ENCODE measurements around the gene FBXL17.

Gene FBXL17

GRCh38 chr5:108201721-108202120 lies 180.2 kb downstream of the FBXL17 start:
- DNase-seq (ENCODE audit: insufficient read length, low spot score) (no peak), FAIRE-seq (no peak)
- peak; percentile 15 for TF ChIP-seq CTCF (IDR thresholded peaks at IDR 0.05; ENCODE audit: insufficient read depth, missing control alignments)

DNA sequence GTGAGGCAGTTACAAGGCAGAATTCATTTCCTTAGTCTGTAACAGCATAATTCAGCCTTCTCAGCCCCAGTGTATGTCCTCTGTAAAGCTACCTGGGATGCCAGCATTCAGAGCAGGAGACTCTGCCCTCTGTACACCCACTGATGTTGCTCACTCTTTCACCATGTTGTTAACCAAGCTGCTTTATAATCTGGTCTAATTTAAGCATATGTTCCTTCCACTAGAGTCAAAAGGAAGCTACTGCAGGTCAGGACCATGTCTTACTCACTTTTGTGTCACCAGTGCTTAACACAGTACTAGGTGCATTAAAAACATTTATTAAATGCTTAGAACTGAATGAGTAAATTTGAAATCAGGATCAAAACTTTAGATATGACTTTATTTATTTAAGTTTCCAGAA lies 185.6 kb downstream of the FBXL17 start:
- FAIRE-seq, result peak; percentile 63
- no peak for TF ChIP-seq CTCF (IDR thresholded peaks at IDR 0.05; ENCODE audit: insufficient read depth, missing control alignments)
- DNase-seq (ENCODE audit: insufficient read length, low spot score), result no peak

GRCh38 chr5:108193021-108193795 lies 188.7 kb downstream of the FBXL17 start:
- FAIRE-seq, result peak; percentile 64
- no peak for TF ChIP-seq CTCF (IDR thresholded peaks at IDR 0.05; ENCODE audit: insufficient read depth, missing control alignments)
- peak; percentile 17 for DNase-seq (ENCODE audit: insufficient read length, low spot score)

DNA sequence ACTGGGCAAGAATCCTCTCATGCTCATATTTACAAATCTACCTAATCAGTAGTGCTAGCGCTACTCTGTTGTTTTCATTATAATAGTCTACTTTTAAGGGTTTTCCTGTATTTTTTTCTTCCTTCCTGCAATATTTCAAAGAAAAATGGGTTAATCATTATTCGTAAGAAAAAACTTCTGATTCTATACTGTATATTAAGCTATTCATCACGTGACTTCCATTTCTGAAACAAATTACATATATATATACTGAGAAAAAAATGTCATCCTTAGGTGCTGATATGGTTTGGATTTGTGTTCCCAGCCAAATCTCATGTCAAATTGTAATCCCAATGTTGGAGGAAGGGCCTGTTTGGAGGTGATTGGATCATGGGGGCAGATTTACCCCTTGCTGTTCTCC lies 197.0 kb downstream of the FBXL17 start:
- DNase-seq (ENCODE audit: insufficient read length, low spot score) (no peak), FAIRE-seq (no peak)
- no peak for TF ChIP-seq CTCF (IDR thresholded peaks at IDR 0.05; ENCODE audit: insufficient read depth, missing control alignments)

GRCh38 chr5:108181975-108182374 lies 199.9 kb downstream of the FBXL17 start:
- TF ChIP-seq CTCF (IDR thresholded peaks at IDR 0.05; ENCODE audit: insufficient read depth, missing control alignments), result no peak
- no peak for DNase-seq (ENCODE audit: insufficient read length, low spot score)
- FAIRE-seq, result no peak

- FAIRE-seq (no peak), DNase-seq (ENCODE audit: insufficient read length, low spot score) (no peak)
- no peak for TF ChIP-seq CTCF (IDR thresholded peaks at IDR 0.05; ENCODE audit: insufficient read depth, missing control alignments)
These were observed 207.6 kb downstream of the FBXL17 start for GRCh38 chr5:108174286-108174685.

- no peak for FAIRE-seq
- TF ChIP-seq CTCF (IDR thresholded peaks at IDR 0.05; ENCODE audit: insufficient read depth, missing control alignments), result no peak
- DNase-seq (ENCODE audit: insufficient read length, low spot score), result no peak
These were observed 210.1 kb downstream of the FBXL17 start for GRCh38 chr5:108171759-108172158.

Data from D721Med (cell line).